CD4-positive, alpha-beta T cell treated with Interleukin-12 subunit alpha and Interleukin-12 subunit beta, for 1 hour (primary cell): ENCODE measurements around the gene FNDC1.

ENCODE experiments used
- DNase-seq: peaks from one replicate; pipeline ENCODE4 v3.0.0-alpha.2; 2020

FNDC1 gene

GRCh38 chr6:159313018-159313417, 143.8 kb downstream of the FNDC1 start:
- DNase-seq = no peak

- DNase-seq = no peak
Measured at GRCh38 chr6:159315562-159315961, 146.4 kb downstream of the FNDC1 start.

GRCh38 chr6:159317430-159317829, 148.2 kb downstream of the FNDC1 start:
- DNase-seq = no peak

GRCh38 chr6:159321267-159321666, 152.1 kb downstream of the FNDC1 start:
- no peak for DNase-seq
